Measurements from ENCODE around the gene DIS3L2.
"Not testable (repeated sequence)": the region's sequence is repeated elsewhere in the genome, so short reads cannot be mapped to it uniquely, and the experiment has no call there.

DIS3L2 gene

GRCh38 chr2:232367591-232368233 is 406.2 kb downstream of the DIS3L2 start:
- no peak for DNase-seq (ENCODE audit: low read depth in 2 of 2)

GRCh38 chr2:232368311-232368731 is 406.8 kb downstream of the DIS3L2 start:
- DNase-seq (ENCODE audit: low read depth in 2 of 2): no peak

- no peak for DNase-seq (ENCODE audit: low read depth in 2 of 2)
Observed at GRCh38 chr2:232369126-232369951, 407.8 kb downstream of the DIS3L2 start.

- not testable (repeated sequence) for DNase-seq (ENCODE audit: low read depth in 2 of 2)
Observed at GRCh38 chr2:232370007-232370406, 408.5 kb downstream of the DIS3L2 start.

- no peak for DNase-seq (ENCODE audit: low read depth in 2 of 2)
Observed at GRCh38 chr2:232372231-232373208, 411.0 kb downstream of the DIS3L2 start.

- DNase-seq (ENCODE audit: low read depth in 2 of 2): no peak
Observed at GRCh38 chr2:232374356-232374755, 412.8 kb downstream of the DIS3L2 start.

- DNase-seq (ENCODE audit: low read depth in 2 of 2): no peak
Observed at GRCh38 chr2:232375164-232375563, 413.7 kb downstream of the DIS3L2 start.

- no peak for DNase-seq (ENCODE audit: low read depth in 2 of 2)
Observed at GRCh38 chr2:232376260-232376659, 414.7 kb downstream of the DIS3L2 start.

GRCh38 chr2:232376713-232377112 is 415.2 kb downstream of the DIS3L2 start:
- DNase-seq (ENCODE audit: low read depth in 2 of 2): no peak

GRCh38 chr2:232377319-232377718 is 415.8 kb downstream of the DIS3L2 start:
- no peak for DNase-seq (ENCODE audit: low read depth in 2 of 2)

- DNase-seq (ENCODE audit: low read depth in 2 of 2): no peak
Observed at GRCh38 chr2:232377841-232378734, 416.6 kb downstream of the DIS3L2 start.

- not testable (repeated sequence) for DNase-seq (ENCODE audit: low read depth in 2 of 2)
Observed at GRCh38 chr2:232378735-232379151, 417.2 kb downstream of the DIS3L2 start, which contains the start of gene ALPP. ALPP (plus strand) TSS chr2:232378751; CDS start chr2:232378803, 52 bp downstream.

GRCh38 chr2:232379610-232380590 is 418.4 kb downstream of the DIS3L2 start:
- not testable (repeated sequence) for DNase-seq (ENCODE audit: low read depth in 2 of 2)

- not testable (repeated sequence) for DNase-seq (ENCODE audit: low read depth in 2 of 2)
Observed at GRCh38 chr2:232381204-232382031, 419.9 kb downstream of the DIS3L2 start.

- no peak for DNase-seq (ENCODE audit: low read depth in 2 of 2)
Observed at GRCh38 chr2:232382331-232383225, 421.1 kb downstream of the DIS3L2 start.

GRCh38 chr2:232384466-232384865 is 423.0 kb downstream of the DIS3L2 start:
- no peak for DNase-seq (ENCODE audit: low read depth in 2 of 2)

- not testable (repeated sequence) for DNase-seq (ENCODE audit: low read depth in 2 of 2)
Observed at GRCh38 chr2:232385058-232385457, 423.5 kb downstream of the DIS3L2 start.

Measured in activated CD8-positive, alpha-beta memory T cell treated with anti-CD3 and anti-CD28 coated beads for 4 hours (primary cell).